Cortex of kidney (tissue), 1 donor: ENCODE data around the gene UBXN1.
"Not testable (repeated sequence)": the region's sequence is repeated elsewhere in the genome, so short reads cannot be mapped to it uniquely, and the experiment has no call there.

Experiments
- DNase-seq: peaks from one replicate; lab custom pipeline; 2025; lab: John Stamatoyannopoulos, UW

The UBXN1 gene

DNA sequence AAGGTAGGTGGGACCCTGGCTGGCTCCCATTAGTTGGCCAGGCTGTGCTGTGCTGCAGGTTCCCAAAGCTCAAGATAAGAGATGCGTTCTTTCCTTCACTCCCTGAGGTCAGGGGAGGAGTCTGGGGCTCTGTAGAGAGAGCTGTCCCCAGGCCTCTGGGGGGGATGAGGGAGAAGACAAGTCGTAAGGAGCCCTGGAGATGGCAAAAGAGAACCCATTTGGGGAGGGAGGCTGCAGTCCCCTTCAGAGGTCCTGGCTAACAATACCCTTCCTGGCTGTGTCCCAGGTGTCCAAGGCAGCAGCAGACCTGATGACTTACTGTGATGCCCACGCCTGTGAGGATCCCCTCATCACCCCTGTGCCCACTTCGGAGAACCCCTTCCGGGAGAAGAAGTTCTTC lies 29.5 kb upstream of the UBXN1 start:
- DNase-seq = no peak

DNA sequence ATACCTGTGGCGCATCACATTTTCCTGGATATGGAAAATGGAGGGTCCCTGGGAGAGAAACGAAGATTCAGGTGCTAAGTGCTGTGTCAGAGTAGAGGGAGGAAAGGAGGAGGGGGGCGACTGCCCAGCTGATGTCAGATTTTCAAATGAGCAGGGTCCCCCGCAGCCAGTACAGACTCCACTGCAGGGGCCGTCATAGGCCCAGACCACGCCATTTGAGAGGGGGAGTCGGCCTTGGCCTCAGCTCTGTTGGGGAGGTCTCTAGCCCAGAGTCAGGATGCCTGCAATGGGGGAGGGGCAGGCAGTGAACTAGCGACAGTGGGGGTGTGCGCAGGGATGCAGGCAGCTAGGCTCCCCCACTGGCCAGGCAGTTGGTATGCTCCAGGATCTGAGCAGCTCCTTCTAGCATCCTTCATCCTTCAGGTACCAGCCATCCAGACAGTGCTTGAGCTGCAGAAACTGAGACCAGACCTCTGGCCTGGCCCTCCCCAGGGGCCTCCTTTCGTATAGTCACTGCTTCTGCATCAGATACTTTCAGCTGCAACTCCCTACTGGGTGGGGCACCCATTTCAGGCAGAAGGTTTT lies 28.5 kb upstream of the UBXN1 start, which contains the start of the genes BSCL2 and GNG3:
Gene BSCL2 (minus strand): TSS at position 148 of the 585 bp plus-strand sequence. CDS start 229 bp downstream, outside the sequence.
Gene GNG3 (plus strand): TSS at position 400 of the 585 bp plus-strand sequence. CDS start 620 bp downstream, outside the sequence.
- DNase-seq = no peak

DNA sequence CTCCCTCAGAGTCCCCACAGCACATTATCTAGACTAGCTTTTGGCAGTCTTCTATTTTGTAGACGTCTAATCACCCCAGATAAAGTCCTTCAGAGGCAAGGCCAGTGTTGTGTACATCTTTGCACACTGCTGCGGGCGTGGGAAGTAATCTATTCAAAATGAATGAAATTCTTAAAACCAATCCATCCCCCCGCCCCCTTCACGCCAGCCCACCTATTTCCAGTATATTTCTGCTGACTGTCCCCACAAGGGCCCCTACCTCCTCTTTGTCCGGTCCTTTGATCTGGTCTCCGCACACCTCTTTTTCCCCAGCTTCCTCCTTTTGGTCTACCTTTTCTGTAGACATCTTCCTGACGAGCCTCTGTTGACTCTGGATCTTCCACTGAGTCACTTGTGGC lies 28.0 kb upstream of the UBXN1 start:
- DNase-seq = no peak

DNA sequence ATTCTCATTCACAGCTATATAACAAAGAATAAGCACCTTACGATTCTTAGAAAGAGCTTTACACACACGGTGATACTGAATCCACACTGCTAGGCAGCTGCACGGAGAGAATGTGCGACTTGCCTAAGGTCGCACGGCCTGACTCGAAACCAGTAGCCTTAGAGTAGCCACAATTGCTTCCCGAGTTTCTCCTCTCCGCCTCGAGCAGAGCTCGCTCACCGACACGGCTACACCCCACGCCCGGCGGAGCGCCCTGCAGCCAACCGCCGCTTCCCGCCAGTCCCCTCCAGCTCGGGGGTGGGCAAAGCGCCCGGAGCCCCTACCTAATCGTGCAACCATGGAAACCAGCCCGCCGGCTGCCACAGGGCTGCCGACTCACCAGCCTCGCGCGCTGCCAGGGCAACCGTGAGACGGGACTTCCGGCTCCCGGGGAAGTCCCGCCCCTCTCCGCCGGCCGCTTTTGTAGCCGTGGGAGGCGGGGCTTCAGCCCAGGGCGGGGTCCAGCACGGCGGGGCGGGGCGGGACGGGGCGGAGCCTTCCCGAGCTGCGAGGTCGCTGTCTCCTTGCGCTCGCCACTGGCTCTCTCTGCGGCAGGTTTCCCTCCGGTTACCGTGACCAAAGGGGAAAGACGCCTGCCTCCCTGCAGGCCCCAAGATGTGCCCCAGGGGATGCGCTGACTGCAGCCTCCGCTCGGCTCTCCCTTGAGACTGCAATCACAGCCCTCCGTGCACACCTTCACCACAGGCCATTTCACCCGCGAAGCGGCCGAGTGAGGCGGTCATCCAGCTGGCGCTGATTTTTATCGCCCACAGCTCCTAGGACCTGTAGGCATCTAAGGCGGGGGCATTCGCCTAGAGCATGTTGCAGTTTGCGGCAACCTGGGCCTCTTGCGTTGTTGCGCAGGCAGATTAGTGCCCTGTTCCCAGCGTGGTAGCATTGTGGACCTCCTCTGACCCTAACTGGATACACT lies 27.3 kb upstream of the UBXN1 start:
- DNase-seq = peak; percentile 71

- DNase-seq = no peak
These were observed 26.5 kb upstream of the UBXN1 start for GRCh38 chr11:62705413-62705812.

DNA sequence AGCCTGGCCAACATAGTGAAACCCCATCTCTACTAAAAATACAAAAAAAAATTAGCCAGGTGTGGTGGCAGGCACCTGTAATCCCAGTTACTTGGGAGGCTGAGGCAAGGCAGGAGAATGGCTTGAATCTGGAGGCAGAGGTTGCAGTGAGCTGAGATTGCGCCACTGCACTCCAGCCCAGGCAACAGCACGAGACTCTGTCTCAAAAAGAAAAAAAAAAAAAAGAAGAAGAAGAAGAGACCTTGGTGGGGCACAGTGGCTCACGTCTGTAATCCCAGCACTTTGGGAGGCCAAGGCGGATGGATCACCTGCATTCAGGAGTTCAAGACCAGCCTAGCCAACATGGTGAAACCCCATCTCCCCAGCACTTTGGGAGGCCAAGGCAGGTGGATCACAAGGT lies 25.0 kb upstream of the UBXN1 start:
- not testable (repeated sequence) for DNase-seq

DNA sequence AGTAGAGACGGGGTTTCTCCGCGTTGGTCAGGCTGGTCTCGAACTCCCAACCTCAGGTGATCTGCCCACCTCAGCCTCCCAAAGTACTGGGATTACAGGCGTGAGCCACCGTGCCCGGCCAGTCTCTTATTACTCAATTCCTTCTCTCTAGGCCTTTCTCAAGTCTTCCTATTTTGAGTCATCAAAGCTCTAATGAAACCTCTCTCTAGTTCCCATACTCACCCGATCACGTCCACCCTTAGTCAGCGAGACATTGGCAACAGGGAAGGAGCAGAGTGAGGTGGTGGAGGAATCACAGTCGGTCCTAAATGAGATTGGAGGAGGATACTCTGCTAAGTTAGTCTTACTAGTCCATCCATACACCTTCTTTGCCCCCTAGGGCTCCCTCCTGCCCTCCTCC lies 23.4 kb upstream of the UBXN1 start:
- no peak for DNase-seq

- DNase-seq = no peak
These were observed 15.7 kb upstream of the UBXN1 start for GRCh38 chr11:62694455-62695167.

DNA sequence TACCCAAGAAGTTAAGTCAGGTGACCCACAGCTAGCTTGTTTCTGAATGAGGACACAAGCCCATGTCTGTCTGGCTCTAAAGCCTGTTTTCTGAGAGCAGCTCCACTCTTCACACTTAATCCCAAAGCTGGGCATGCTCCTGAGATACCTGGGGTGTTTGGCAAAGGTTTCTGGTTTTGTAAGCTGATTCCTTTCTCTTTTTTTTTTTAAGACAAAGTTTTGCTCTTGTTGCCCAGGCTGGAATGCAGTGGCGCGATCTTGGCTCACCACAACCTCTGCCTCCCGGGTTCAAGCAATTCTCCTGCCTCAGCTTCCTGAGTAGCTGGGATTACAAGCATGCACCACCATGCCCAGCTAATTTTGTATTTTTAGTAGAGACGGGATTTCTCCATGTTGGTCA lies 14.8 kb upstream of the UBXN1 start:
- DNase-seq = not testable (repeated sequence)

DNA sequence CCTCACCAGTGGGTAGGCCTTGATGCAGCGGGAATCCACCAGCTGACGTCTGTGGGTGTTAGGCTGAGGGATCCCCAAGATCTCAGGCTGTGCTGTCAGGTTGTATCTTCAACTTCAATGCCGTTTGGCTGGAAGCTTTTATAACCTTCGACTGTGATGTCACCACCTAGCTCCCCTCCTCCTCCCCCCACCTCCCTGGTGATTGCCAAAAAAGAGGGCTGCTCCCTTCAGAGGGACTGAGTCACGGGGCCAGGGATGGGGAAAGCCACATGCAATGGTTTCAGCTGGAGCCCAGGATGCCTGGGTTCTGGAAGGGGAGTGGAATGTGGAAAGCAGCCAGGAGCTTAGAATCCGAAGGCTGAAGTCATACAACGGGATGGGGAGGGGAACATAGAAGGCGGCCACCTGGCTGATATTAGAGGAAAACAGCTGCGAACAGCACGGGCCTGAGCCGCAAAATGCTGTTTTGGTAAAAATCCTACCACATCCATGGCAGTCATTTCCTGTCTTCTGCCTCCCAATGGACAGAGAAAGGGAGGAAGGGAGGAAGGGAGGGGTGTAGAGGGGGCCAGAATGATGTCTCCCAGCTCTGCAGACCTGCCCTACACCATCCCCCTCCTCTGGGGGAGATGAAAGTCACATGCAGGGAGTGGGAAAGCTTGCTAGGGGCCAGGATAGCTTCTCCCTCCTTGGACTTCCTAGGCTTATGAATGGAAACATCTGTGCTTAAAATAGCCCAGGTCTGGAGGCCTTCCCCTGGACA lies 10.7 kb upstream of the UBXN1 start, which contains the start of gene LRRN4CL:
Gene LRRN4CL (minus strand): TSS at position 110 of the 763 bp plus-strand sequence. CDS start 1,022 bp downstream, outside the sequence.
- DNase-seq = no peak

- no peak for DNase-seq
These were observed 9.6 kb upstream of the UBXN1 start for GRCh38 chr11:62688491-62688890.

- no peak for DNase-seq
These were observed 8.9 kb upstream of the UBXN1 start for GRCh38 chr11:62687508-62688396.

- no peak for DNase-seq
These were observed 3.6 kb upstream of the UBXN1 start for GRCh38 chr11:62682518-62682917.

DNA sequence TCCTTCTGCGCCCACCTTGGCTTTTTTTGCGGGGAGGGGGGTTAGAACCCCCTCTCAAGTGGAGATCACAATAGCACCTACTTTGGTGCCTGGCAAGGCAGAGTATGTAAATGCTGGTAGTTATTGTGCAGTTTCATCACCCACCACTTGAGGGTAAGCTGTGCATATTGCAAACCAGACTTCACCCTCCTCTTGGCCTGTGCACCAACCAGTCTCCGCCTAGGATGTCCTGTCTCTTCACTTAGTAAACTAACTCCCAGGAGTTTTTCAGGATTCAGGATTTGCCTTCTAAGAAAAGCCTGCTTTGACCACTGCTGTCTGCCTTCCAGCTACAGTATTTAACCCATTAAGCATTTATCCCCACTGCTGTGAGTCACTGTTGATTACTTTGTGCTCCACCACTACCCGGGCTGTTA lies 2.0 kb upstream of the UBXN1 start:
- DNase-seq = no peak

DNA sequence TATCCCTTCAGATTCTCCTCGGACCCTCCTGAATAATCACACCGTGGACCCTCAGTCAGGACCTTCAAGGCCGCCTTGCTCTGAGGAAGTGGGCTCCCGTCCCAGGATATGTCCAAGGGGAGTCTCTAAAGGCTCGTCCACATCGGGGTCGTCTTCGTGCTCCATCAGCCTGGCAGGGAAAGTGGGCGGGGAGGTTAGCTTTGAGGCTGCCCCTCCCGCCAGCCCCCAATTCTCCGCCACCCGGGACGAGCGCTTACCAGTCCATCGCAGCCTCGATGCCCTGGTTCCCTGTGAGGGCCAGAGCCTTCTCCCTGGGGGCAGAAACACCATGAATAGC lies 472 bp downstream of the UBXN1 start:
- DNase-seq = no peak

- DNase-seq = no peak
These were observed 1.2 kb downstream of the UBXN1 start for GRCh38 chr11:62677714-62678113.

GRCh38 chr11:62677156-62677555 lies 1.7 kb downstream of the UBXN1 start:
- DNase-seq = no peak

- no peak for DNase-seq
These were observed 2.2 kb downstream of the UBXN1 start for GRCh38 chr11:62676698-62677097.

DNA sequence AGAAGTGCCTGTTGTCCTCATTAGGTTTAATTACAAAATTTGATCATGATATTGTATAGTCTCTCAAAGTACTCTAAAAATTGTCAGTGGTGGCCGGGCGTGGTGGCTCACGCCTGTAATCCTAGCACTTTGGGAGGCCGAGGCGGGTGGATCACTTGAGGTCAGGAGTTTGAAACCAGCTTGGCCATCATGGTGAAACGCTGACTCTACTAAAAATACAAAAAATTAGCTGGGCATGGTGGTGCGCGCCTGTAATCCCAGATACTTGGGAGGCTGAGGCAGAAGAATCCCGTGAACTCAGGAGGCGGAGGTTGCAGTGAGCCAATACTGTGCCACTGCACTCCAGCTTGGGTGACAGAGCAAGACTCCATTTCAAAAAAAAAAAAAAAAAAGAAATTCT lies 3.5 kb downstream of the UBXN1 start:
- DNase-seq = not testable (repeated sequence)

GRCh38 chr11:62673196-62673525 lies 5.7 kb downstream of the UBXN1 start:
- no peak for DNase-seq
